ENCODE results near the gene C7orf25.
"Not testable (repeated sequence)": the region's sequence is repeated elsewhere in the genome, so short reads cannot be mapped to it uniquely, and the experiment has no call there.

C7orf25 gene

DNA sequence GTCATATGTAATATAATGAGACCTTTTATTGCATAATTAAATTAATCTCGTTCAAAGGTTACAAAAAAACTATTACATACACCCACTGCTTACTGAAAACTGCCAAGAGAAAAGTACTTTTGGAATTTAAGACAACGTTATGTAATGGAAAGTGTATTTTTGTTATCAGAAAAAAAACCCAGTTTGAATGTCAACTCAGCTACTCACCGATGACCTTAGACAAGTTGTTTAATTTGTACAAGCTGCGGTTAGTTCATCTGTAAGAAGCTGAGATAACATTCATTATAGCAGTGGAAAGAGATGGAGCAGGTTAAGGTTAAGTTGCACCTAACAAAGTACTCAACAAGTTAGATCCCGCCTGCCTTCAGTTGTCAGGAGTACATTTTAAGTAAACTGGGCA lies 19.0 kb upstream of the C7orf25 start:
- in situ Hi-C loops (cut with MboI; ENCODE audit: low sequenced_read_pairs): no loop called here

DNA sequence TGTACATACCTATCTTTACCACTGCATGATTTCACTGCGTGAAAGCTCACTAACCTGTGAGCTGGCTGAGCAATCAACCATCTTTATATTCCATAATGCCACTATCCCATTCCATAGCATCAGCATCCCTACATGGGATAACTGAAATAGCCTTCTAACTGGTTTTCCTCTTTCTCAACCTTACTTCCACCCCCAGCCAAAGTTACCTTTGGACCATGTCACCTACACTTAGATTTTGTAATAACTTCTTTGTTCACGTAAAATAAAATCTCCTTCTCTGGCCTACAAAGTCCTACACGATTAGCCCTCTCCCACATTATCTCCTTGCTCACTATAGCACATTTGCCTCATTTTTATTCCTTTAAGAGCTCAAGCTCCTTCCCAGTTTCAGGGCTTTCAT lies 17.6 kb upstream of the C7orf25 start:
- in situ Hi-C loops (cut with MboI; ENCODE audit: low sequenced_read_pairs): no loop called here

DNA sequence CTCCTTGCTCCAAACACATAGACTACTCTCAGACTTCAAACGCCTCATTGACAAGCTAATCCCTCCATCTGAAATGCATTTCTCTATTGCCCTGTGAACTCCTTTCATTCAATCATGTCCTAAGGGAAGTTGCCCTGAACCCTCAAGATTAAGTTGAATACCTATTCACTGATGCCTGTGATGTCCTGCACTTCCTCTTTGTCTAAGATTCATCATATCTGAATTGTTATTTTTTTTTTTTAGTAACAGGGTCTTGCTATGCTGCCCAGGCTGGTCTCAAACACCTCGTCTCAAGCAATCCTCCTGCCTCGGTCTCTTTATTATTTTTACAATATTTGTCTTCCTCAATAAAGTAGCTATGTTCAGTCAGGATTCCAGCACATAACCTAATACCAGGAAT lies 16.9 kb upstream of the C7orf25 start:
- in situ Hi-C loops (cut with MboI; ENCODE audit: low sequenced_read_pairs): no loop called here

- in situ Hi-C loops (cut with MboI; ENCODE audit: low sequenced_read_pairs): no loop called here
Observed at GRCh38 chr7:42926204-42926603, 14.3 kb upstream of the C7orf25 start.

GRCh38 chr7:42925630-42926029 lies 13.8 kb upstream of the C7orf25 start:
- in situ Hi-C loops (cut with MboI; ENCODE audit: low sequenced_read_pairs): no loop called here

DNA sequence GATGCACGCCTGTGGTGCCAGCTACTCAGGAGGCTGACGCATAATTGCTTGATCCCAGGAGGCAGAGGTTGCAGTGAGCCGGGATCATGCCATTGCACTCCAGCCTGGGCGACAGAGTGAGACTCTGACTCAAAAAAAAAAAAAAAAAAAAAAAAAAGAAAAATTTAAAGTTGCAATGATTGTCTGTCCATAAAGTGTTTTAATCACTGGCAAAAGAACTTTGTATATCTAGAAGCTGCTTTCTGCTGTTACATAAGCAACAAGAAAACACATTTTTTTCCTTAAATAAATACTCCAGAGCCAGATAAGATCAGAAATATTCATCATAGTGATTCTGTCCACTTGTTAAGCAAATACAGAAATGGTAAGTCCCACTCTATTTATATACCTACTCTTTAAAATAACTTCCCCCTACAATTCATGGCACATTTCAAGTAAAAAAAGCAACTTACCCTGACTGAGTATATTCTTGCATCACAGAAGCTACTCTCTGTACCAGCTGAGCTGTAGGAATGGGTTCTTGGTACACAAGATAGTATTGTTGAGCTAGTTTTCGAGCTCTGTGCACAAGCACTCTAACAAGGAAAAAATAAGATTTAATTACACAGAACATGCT lies 12.5 kb upstream of the C7orf25 start:
- in situ Hi-C loops (cut with MboI; ENCODE audit: low sequenced_read_pairs): no loop called here

GRCh38 chr7:42922017-42922753 lies 10.3 kb upstream of the C7orf25 start:
- in situ Hi-C loops (cut with MboI; ENCODE audit: low sequenced_read_pairs): no loop called here

DNA sequence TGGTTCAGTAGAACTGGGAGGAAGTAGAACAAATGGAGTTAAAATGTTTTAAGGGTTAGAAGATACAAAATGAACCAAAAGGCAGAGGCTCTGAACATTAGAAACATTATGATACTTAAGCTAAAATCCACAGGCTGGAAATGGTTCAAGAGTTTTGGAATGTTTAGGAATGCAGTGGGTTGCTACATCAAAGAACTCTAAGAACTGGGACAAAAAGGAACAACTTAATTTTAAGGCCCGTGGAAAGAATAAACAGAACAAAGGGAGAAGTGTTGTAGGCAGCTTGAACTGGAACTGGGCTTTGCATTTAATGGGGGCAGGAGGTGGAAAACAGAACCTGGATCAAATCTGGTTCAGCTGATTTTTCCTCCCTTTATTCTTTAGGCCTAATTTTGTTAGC lies 3.5 kb upstream of the C7orf25 start:
- in situ Hi-C loops (cut with MboI; ENCODE audit: low sequenced_read_pairs): no loop called here

DNA sequence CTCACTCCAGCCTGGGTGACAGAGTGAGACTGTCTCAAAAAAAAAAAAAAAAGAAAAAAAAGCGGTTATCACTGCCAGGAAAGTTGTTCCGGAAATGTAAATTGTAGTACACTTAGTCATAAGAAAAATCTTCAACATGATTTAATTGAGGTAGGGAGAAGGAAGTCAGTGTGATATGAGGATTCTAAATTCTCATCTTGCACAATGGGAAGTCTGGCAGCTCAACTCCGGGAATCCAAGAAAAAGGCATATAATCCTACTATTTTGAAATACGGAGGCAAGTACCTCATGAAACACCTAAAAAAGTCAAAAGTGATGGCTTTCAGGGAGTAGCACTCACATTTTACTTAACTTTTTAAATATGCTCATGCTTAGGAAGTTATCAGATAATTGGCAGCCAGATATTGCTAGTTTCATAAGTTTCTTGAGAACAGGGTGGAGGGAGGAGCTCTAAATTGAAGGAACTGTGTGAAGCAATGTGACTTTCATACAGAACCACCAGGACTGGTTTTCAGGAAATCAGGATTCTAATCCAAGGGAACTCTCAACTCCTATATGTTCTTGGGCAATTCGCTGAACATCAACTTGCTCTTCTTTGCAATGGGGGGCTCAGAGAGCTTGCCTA lies 2.7 kb upstream of the C7orf25 start:
- in situ Hi-C loops (cut with MboI; ENCODE audit: low sequenced_read_pairs): no loop called here

DNA sequence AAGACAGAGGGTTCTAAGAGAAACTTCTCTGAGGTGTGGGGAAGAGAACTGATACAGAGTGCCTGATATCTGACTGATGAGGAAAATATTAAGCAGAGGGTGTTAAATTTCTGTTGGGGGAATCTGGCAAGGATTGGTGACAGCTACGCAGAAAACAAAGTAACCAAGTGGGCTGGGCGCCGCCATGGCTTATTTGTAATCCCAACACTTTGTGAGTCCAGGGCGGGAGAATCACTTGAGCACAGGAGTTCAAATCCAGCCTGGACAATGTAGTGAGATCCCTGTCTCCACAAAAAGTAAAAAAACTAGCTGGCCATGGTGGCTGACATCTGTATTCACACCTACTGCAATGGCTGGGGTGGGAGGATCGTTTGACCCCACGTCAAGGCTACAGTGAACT lies 2.1 kb upstream of the C7orf25 start:
- in situ Hi-C loops (cut with MboI; ENCODE audit: low sequenced_read_pairs): no loop called here

- in situ Hi-C loops (cut with MboI; ENCODE audit: low sequenced_read_pairs): no loop called here
Observed at GRCh38 chr7:42913591-42913990, 1.7 kb upstream of the C7orf25 start.

- in situ Hi-C loops (cut with MboI; ENCODE audit: low sequenced_read_pairs): no loop called here
Observed at GRCh38 chr7:42910306-42910705, 1.6 kb downstream of the C7orf25 start.

- in situ Hi-C loops (cut with MboI; ENCODE audit: low sequenced_read_pairs): no loop called here
Observed at GRCh38 chr7:42907316-42907715, 4.6 kb downstream of the C7orf25 start.

DNA sequence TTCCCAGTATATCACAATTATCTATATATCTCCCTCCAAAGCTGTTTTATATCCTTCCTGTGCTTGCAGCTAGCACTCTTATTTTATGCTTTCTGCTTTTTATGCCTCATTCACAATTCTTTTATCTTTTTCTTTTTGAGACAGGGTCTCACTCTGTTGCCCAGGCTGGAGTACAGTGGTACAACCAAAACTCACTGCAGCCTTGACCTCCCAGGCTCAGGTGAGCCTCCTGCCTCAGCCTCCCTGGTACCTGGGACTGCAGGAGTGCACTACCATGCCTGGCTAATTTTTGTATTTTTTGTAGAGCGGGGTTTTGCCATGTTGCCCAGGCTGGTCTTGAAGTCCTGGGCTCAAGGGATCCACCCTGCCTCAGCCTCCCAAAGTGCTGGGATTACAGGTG lies 5.7 kb downstream of the C7orf25 start:
- in situ Hi-C loops (cut with MboI; ENCODE audit: low sequenced_read_pairs): no loop called here

- in situ Hi-C loops (cut with MboI; ENCODE audit: low sequenced_read_pairs): no loop called here
Observed at GRCh38 chr7:42902331-42902730, 9.5 kb downstream of the C7orf25 start.

DNA sequence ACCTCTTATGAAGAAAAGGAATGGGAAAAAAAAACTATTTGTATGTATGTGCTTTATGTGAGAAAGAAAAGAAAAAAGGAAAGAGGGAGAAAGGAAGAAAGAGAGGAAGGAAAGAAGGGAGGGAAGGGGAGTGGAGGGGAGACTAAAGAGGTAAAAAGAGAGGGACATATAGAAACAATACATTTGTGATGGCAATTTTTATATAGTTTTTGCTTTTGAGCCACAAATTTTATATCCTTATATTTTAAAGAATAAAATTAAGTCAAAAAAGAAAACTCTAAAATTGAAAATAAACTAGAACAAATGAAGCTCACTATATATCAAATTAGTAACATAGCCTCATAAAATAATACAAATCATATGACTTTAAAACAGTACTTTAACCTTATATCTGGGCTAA lies 11.0 kb downstream of the C7orf25 start:
- in situ Hi-C loops (cut with MboI; ENCODE audit: low sequenced_read_pairs): no loop called here

DNA sequence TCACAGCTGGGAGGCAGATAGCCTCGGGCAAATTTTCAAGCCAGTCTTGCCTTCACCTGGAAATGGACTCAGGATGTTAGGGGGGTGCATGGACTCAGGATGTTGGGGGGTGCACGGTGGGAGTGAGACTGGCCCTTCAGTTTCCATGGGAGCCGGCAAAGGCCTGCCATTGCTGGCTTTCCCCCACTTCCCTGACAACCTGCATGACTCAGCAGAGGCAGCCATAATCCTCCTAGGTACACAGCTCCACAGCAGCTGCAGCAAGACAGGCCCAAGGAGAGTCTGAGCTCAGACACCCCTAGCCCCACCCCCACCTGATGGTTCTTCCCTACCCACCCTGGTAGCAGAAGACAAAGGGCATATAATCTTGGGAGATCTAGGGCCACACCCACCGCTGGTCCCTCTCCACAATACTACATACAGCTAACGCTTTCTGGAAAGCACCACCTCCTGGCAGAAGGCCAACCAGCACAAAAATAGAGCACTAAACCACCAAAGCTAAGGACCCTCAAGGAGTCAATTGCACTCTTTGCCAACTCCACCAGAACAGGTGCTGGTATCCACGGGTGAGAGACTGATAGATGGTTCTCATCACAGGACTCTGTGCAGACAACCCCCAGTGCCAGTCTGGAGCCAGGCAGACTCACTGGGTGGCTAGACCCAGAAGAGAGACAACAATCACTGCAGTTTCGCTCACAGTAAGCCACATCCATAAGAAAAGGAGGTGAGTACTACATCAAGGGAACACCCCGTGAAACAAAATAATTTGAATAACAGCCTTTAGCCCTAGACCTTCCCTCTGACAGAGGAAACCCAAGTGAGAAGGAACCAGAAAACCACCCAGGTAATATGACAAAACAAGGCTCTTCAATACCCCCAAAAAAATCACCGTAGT lies 18.3 kb downstream of the C7orf25 start:
- in situ Hi-C loops (cut with MboI; ENCODE audit: low sequenced_read_pairs): no loop called here

GRCh38 chr7:42886893-42887505 lies 24.9 kb downstream of the C7orf25 start:
- in situ Hi-C loops (cut with MboI; ENCODE audit: low sequenced_read_pairs): no loop called here

GRCh38 chr7:42886129-42886528 lies 25.7 kb downstream of the C7orf25 start:
- in situ Hi-C loops (cut with MboI; ENCODE audit: low sequenced_read_pairs): no loop called here

- in situ Hi-C loops (cut with MboI; ENCODE audit: low sequenced_read_pairs): not testable (repeated sequence)
Observed at GRCh38 chr7:42885183-42885582, 26.7 kb downstream of the C7orf25 start.

- in situ Hi-C loops (cut with MboI; ENCODE audit: low sequenced_read_pairs): no loop called here
Observed at GRCh38 chr7:42883950-42884349, 27.9 kb downstream of the C7orf25 start.

Measured in hTERT RPE-1 (cell line).